Activated T-cell treated with anti-CD3 and anti-CD28 coated beads, Interleukin-2, amount 50 U/mL, for 4 hours (primary cell): Measurements from ENCODE around the gene SORCS1. TPM values are rescaled to one million over a fixed set of nuclear protein-coding genes. Genes with fewer than 3 reads are reported as not detected.

Experiments used
- ATAC-seq, 2 donors: fragments of 200-7000 bp; cut with Tn5 transposase; one replicate each; pipeline ENCODE4 v1.10.0; 2021
- DNase-seq: peaks from one replicate; pipeline ENCODE4 v3.0.0-alpha.2; 2020
- H3K27me3 Mint-ChIP-seq: one replicate; pipeline ENCODE4 v1.8.0; 2021; ENCODE audit warnings: low read depth, mixed read lengths
- H3K36me3 Mint-ChIP-seq: one replicate; pipeline ENCODE4 v1.8.0; 2022; ENCODE audit warnings: mixed read lengths; ENCODE audit not compliant: insufficient read depth
- H3K4me1 Mint-ChIP-seq: one replicate; pipeline ENCODE4 v1.8.0; 2021; ENCODE audit warnings: low read depth, mixed read lengths
- H3K4me3 Mint-ChIP-seq: one replicate; pipeline ENCODE4 v1.8.0; 2021; ENCODE audit warnings: mild to moderate bottlenecking, moderate library complexity, mixed read lengths
- H3K9me3 Mint-ChIP-seq: one replicate; pipeline ENCODE4 v1.8.0; 2021; ENCODE audit warnings: mixed read lengths
- total RNA-seq, 3 donors: library from RNA; stranded (reverse); gene quantifications; one replicate each; pipeline ENCODE4 v1.2.1, GENCODE V29; 2021

The SORCS1 gene
- total RNA-seq, 3 donors from 2014 or later = not detected

DNA sequence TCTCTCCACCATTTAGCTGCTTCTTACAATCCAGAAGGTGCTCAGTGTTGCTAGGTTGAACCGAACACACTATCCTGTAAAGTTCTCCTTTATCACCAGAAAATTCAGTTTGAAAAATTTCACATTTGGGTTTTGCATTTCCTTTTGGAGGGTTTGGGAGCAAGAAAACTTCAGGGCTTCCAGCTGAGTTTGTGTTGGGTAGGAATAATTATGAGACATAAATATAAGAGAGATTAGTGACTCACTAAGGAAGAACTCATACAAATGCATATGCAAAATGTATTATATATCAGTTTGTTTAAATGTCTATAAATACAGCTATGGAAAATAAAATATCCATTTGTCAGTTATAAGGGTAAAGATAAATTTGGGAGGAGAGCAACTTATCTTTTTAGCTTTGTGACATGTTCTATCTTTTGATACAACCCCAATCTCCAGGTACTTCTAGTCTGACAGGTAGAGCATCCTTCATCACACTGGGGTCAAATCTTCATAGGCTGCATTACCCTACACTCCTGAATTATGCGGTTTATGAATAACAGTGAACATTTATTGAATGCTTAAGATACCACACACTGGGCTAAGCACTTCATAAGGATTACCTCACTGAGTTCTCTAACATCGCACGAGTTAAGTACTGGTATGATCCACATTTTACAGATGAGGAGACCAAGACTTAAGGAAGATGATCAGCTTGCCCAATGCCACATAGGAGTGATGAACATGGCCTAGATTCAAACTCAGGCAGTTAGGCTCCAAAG is 304.4 kb downstream of the SORCS1 start:
- H3K9me3 Mint-ChIP-seq = peaks cover 7% of the 10 kb centered on the region
- H3K27me3 Mint-ChIP-seq = no peaks in the 10 kb centered on the region
- no peaks in the 10 kb centered on the region for H3K36me3 Mint-ChIP-seq
- no peaks in the 10 kb centered on the region for H3K4me1 Mint-ChIP-seq
- ATAC-seq = no peak
- H3K4me3 Mint-ChIP-seq = no peak overlapping the region
- no peak for DNase-seq

DNA sequence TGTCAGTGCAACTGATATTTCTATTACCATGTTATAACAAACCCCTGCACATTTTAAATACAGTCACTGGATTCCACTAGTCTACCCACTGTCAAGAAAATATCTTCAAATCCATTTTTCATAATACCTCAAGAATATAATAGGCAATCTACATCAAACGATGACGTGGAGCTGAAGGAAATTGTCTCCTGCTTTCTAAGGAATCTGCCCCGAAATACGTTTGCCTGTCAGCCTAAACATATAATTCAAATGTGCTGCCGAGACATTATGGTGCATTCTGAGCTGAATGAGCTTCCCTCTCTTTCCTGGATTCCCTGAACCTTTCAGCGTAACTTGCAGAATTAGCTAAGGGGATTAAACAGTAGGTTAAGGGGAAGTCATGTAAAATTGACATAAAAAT is 306.8 kb downstream of the SORCS1 start:
- H3K4me3 Mint-ChIP-seq = no peak overlapping the region
- peaks cover 11% of the 10 kb centered on the region for H3K9me3 Mint-ChIP-seq
- ATAC-seq (no peak), DNase-seq (no peak)
- no peaks in the 10 kb centered on the region for H3K4me1 Mint-ChIP-seq
- H3K27me3 Mint-ChIP-seq = no peaks in the 10 kb centered on the region
- H3K36me3 Mint-ChIP-seq = no peaks in the 10 kb centered on the region

DNA sequence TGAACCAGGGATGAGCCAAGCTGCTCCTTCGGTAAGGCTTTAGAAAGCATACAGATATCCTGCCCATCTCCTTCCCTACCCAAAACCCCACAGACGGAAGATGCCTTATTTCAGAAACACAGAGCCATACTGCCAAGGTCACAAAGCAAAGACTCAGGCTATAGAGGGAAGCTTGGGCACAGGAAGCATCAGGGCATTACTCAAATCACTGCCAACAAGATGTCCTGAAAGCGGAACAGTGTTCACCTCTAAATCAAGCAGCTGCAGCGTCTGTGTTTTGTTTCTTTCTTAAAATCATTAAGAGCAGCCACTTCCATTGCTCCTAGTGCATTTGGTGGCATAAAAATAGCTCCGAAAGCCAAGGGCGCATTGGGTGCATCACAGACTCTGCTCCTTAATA is 307.3 kb downstream of the SORCS1 start:
- Mint-ChIP-seq H3K9me3 (peaks cover 11% of the 10 kb centered on the region), H3K4me1 (no peaks in the 10 kb centered on the region), H3K27me3 (no peaks in the 10 kb centered on the region), H3K36me3 (no peaks in the 10 kb centered on the region), H3K4me3 (no peak overlapping the region)
- DNase-seq (no peak), ATAC-seq (no peak)

- peaks cover 8% of the 10 kb centered on the region for H3K9me3 Mint-ChIP-seq
- no peak overlapping the region for H3K4me3 Mint-ChIP-seq
- ATAC-seq (no peak), DNase-seq (no peak)
- no peaks in the 10 kb centered on the region for H3K36me3 Mint-ChIP-seq
- no peaks in the 10 kb centered on the region for H3K27me3 Mint-ChIP-seq
- peaks cover 5% of the 10 kb centered on the region for H3K4me1 Mint-ChIP-seq
Observed at GRCh38 chr10:106836933-106837663, 327.4 kb downstream of the SORCS1 start.

DNA sequence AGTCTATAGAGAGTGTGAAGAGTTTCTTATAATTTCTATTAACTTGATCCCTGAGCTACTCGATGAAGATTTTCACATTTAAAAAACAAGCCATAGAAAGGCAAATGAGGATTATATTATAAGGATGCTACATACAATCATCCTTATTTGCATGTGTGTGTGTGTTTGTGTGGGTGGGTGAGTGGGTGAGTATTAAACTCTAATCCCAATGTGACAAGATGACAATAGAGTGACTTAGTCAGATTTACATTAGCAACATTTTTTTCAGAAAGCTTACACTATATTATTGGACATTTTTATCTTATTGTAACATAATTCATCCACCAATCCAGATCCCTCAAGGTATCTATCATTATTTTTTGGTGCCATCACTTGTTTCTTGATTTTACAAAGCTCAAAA is 331.7 kb downstream of the SORCS1 start:
- Mint-ChIP-seq H3K4me3 (no peak overlapping the region), H3K9me3 (no peaks in the 10 kb centered on the region), H3K27me3 (no peaks in the 10 kb centered on the region), H3K36me3 (no peaks in the 10 kb centered on the region), H3K4me1 (peaks cover 5% of the 10 kb centered on the region)
- DNase-seq (no peak), ATAC-seq (no peak)

- Mint-ChIP-seq H3K4me3 (no peak overlapping the region), H3K9me3 (no peaks in the 10 kb centered on the region), H3K36me3 (no peaks in the 10 kb centered on the region), H3K4me1 (no peaks in the 10 kb centered on the region), H3K27me3 (no peaks in the 10 kb centered on the region)
- DNase-seq (no peak), ATAC-seq (no peak)
Observed at GRCh38 chr10:106830471-106830870, 334.0 kb downstream of the SORCS1 start.

DNA sequence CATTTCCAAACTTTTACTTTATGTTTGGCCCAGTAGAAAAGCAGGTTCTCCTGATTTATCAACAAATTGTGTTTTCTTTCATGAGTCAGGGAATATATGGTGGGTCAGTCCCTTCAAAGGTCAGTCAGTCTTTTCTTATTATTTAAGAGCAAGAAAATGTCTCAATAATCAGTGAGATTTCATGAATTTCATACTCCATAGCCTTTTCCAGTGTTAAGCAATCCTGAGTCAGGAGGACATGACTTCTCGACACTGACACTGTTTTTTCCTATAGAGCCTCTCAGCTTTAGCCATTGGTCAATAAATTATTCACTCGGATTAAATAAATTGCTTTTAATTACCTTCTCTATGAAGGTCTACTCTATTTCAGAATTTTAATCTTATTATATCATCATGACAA is 334.5 kb downstream of the SORCS1 start:
- Mint-ChIP-seq H3K4me1 (no peaks in the 10 kb centered on the region), H3K4me3 (no peak overlapping the region), H3K36me3 (no peaks in the 10 kb centered on the region), H3K9me3 (no peaks in the 10 kb centered on the region), H3K27me3 (no peaks in the 10 kb centered on the region)
- DNase-seq (no peak), ATAC-seq (no peak)

GRCh38 chr10:106826716-106827115 is 337.8 kb downstream of the SORCS1 start:
- no peaks in the 10 kb centered on the region for H3K4me1 Mint-ChIP-seq
- no peak for ATAC-seq

GRCh38 chr10:106825576-106826364 is 338.7 kb downstream of the SORCS1 start:
- no peak for ATAC-seq
- no peaks in the 10 kb centered on the region for H3K27me3 Mint-ChIP-seq
- no peak for DNase-seq
- no peak overlapping the region for H3K4me3 Mint-ChIP-seq
- H3K36me3 Mint-ChIP-seq = no peaks in the 10 kb centered on the region
- H3K9me3 Mint-ChIP-seq = no peaks in the 10 kb centered on the region
- no peaks in the 10 kb centered on the region for H3K4me1 Mint-ChIP-seq

More at GRCh38 chr10:106826716-106827115, 337.8 kb downstream of the SORCS1 start:
- Mint-ChIP-seq H3K4me3 (no peak overlapping the region), H3K36me3 (no peaks in the 10 kb centered on the region), H3K27me3 (no peaks in the 10 kb centered on the region), H3K9me3 (no peaks in the 10 kb centered on the region)
- no peak for DNase-seq

DNA sequence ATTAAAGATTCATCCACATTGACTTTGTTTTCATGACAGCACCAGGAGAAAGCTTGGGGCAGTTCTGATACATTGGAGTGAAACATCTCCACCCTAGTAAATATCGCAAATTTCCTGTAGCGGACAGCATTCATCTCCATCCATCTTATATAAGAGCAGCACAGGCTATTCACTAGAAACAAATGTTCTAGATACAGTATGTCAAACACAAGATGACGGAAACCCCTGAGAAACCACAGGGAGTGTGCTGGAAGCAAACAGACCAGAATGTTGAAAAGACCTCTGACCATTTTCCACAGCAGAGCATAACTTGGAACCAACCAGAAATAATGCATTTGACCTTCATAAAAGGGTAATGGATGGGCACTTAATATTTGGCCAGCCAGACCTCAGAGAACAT is 343.9 kb downstream of the SORCS1 start:
- H3K9me3 Mint-ChIP-seq = peaks cover 5% of the 10 kb centered on the region
- no peak for ATAC-seq

DNA sequence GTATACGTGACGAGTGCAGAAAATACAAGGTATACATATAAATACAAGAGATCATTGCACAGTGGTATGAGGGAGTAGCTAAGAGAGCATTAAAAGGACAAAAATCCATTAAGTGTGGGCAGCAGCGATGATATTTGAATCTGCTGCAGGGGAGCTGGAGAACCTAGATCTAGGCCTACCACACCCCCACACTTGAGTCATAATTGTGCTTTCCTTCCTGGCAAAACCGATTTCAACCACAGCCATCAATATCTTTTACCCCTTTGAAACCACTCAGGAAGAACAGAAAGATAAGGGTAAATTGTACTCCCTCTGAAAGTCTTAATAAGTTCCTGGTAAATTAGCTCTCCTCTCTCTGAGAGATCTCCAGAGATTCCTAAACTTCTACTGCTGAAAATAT is 345.0 kb downstream of the SORCS1 start:
- H3K36me3 Mint-ChIP-seq = no peaks in the 10 kb centered on the region
- no peaks in the 10 kb centered on the region for H3K27me3 Mint-ChIP-seq
- H3K4me3 Mint-ChIP-seq = no peak overlapping the region
- H3K9me3 Mint-ChIP-seq = peaks cover 5% of the 10 kb centered on the region
- no peaks in the 10 kb centered on the region for H3K4me1 Mint-ChIP-seq
- no peak for ATAC-seq
- no peak for DNase-seq

More for the DNA sequence above, 343.9 kb downstream of the SORCS1 start:
- no peak for DNase-seq
- no peaks in the 10 kb centered on the region for H3K27me3 Mint-ChIP-seq
- no peaks in the 10 kb centered on the region for H3K36me3 Mint-ChIP-seq
- H3K4me3 Mint-ChIP-seq = no peak overlapping the region
- no peaks in the 10 kb centered on the region for H3K4me1 Mint-ChIP-seq

DNA sequence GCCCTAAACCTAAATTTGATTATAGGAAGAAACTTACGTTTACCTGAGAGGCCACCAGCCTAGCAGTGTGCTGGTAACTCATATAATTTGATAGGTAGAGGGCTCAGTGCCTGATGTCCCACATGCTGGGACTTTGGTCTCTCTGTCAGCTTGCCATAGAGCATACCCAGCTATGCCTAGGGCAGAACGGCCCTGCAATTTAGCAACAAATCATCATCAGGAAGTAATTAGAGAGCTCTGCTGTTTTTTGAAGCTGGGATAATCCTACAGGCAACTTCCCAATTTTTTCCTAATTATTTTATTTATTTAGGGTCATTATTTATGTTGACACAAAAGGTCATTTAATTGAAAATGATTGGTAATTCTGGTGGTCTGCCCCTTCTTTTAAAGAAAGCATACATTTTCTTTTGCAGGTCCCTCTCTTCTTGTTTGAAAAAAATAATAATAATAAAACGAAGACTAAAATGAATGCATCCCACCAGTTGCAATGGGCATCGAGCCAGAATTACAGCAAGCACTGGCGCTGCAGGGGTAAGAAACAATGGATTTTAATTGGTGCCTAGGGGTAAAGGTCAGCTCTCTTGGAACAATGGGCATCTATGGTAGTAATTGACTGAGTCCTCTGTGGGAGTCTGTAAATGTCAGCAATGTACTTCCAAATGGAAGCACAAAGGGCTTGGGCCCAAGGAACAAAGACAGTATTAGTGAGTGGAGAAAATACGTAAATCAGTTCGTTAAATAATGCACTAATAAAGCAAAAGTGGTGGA is 348.0 kb downstream of the SORCS1 start:
- no peaks in the 10 kb centered on the region for H3K4me1 Mint-ChIP-seq
- peaks cover 5% of the 10 kb centered on the region for H3K9me3 Mint-ChIP-seq
- no peaks in the 10 kb centered on the region for H3K27me3 Mint-ChIP-seq
- H3K36me3 Mint-ChIP-seq = no peaks in the 10 kb centered on the region
- no peak overlapping the region for H3K4me3 Mint-ChIP-seq
- DNase-seq = no peak
- ATAC-seq = no peak

DNA sequence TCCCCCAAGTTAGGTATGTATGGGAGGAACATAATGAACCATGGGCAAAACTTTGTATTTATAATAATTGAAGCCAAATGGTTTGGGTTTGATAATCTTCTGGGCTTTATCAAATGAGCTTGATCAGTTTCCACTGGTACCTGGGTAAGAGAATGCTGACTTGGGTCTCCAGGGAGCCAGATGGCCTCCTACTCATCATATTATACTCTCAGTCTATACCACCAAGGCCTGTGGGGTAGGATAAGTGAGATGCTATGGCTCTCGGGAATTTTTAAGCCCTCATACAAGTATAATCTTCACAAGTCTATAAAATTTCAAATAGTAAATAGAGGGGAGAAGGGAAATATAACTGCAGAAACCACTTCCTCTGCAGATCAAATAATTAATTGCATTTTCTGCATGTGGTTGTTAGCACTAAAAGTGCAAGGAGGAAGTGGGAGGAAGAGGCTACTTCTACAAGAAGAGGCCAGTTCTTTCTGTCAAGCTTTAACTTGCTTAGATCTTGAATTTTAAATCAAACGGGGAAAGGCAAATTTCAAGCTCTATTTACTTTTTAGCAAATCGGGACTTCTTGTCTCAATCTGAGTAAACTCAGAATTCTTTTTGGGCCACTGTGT is 349.0 kb downstream of the SORCS1 start:
- DNase-seq = no peak
- Mint-ChIP-seq H3K4me3 (no peak overlapping the region), H3K36me3 (no peaks in the 10 kb centered on the region), H3K27me3 (no peaks in the 10 kb centered on the region), H3K9me3 (peaks cover 5% of the 10 kb centered on the region), H3K4me1 (no peaks in the 10 kb centered on the region)
- no peak for ATAC-seq
